Stimulated activated CD8-positive, alpha-beta memory T cell treated with anti-CD3 and anti-CD28 coated beads, Interleukin-4, amount 100 ng/mL, for 4 hours (primary cell): Measurements from ENCODE around the gene PPP3CA.

ENCODE experiments used
- DNase-seq, 2 donors: peaks; one replicate each; pipeline ENCODE4 v3.0.0-alpha.2; 2020; ENCODE audit warnings: low read depth in 2 of 2, low spot score in 1 of 2

PPP3CA gene

DNA sequence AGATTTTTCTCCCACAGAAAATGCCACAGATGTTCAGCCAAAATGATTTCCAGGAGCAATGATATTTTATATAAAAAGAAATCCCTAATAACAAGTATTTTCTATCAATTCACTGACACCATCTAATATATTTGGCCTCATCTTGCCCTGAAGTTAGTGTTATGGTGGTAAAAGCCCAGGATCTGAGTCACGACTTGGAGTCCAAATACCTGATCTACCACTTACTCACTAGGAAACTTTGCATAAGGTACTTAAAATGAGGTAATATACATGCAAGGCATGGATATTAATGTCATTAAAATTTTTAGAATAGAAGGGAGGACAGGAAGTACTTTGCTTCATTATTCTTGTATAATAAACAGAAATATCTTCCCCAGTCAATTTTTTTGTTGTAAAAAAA lies 16.3 kb downstream of the PPP3CA start:
- DNase-seq, result no peak

DNA sequence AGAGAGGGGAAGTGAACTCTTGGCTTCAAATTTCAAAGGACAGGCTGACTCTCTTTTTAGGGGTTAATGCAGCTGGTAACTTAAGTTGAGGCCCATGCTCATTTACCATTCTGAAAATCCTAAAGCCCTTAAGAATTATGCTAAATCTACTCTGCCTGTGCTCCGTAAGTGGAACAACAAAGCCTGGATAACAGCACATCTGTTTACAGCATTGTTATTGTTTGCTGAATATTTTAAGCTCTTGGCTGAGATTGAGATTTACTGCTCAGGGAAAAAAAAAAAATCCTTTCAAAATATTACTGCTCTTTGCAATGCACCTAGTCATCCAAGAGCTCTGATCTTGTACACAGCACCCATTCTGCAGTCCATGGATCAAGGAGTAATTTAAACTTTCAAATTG lies 17.7 kb downstream of the PPP3CA start:
- DNase-seq, result no peak

DNA sequence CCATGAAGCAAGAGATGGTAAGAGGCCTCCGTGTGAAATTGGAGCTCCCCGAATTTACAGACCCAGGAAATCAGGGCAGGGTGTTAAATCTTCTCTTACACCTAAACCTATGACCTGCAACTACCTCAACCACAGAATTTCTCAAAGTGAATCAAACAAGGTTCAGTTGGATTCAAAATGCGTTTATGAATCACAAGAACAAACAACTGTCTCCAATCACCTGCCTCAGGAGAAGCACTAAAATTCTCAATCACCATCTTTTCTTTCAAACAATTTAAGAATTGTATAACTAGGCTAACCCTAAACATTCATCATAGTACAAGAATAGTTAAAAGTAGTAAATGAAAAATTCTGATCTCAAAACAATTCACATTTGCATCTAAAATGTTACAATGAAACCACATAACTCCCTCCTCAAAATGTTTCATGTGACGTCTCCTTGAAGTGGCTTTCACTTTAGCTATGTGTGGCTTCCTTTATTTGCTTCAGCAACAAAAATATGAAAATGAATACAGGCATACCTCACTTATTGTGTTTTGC lies 19.2 kb downstream of the PPP3CA start:
- no peak for DNase-seq

- DNase-seq, result no peak
These were observed 20.8 kb downstream of the PPP3CA start for GRCh38 chr4:101326576-101326975.

DNA sequence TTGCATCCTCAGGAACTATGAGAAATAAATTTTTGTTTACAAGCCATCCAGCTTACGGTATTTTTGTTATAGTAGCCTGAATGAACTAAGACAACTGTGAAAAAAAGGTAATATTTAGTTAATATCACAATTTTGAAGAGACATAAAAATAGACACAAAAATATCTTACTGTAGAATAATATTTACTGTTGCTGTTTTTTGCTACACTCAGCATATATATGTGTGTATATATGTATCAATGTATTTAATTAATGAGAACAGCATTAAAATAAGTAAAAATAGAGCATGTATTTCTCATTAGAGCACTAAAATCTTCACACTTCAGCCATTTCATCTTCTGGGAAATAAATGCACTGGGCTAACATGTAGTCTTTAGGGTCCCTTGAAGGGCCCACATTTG lies 24.6 kb downstream of the PPP3CA start:
- no peak for DNase-seq

- DNase-seq, result no peak
These were observed 25.8 kb downstream of the PPP3CA start for GRCh38 chr4:101321481-101322042.

DNA sequence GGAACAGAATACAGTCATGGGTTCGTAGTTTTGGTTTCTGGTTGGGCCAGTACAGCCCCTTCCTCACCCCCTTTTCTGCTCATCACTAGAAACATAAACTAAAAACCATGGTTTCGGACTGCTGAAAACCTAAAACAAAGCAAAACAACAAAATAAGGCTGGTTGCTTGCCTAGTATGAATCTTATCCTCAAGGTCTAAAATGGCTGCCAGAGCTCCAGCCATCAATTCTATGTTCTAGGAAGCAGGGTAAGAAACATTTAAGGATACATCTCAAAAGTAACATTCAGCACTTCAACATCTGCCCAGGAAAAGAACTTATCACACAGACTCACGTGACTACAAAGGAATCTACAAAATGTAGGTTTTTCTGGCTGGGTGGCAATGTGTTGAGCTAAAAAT lies 31.5 kb downstream of the PPP3CA start:
- no peak for DNase-seq

DNA sequence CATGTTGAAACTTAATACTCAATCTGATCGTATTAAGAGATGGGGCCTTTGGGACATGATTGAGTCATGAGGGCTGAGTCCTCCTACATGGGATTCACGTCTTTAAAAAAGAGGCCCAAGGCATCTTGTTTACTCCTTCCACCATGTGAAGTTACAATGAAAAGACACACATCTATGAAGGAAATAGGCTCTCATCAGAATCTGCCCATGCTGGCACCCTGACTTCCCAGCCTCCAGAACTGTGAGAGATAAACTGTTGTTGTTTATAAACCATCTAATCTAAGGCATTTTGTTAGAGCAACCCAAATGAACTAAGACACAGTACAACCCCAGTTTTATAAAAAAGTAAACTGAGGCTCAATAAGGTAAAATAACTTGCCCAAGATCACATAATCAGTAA lies 32.3 kb downstream of the PPP3CA start:
- no peak for DNase-seq

DNA sequence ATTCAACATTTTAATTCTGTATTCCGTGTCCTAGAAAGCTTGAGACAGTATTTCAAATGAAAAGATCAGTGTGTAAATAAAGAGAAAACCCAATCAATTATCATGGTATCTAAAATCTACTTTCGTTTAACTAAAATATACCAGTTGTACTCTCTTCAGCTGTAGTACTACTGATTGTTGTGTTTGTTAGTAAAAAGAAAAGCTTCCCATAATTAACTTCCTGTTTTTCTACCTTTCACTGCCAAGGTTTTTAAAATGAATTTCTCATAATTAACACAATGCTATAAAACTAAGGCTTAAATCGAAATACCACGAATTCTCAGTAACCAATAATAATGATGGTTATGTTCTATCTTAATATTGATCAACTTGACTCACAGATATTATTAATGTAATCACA lies 37.4 kb downstream of the PPP3CA start:
- no peak for DNase-seq

- no peak for DNase-seq
These were observed 39.4 kb downstream of the PPP3CA start for GRCh38 chr4:101307899-101308298.

DNA sequence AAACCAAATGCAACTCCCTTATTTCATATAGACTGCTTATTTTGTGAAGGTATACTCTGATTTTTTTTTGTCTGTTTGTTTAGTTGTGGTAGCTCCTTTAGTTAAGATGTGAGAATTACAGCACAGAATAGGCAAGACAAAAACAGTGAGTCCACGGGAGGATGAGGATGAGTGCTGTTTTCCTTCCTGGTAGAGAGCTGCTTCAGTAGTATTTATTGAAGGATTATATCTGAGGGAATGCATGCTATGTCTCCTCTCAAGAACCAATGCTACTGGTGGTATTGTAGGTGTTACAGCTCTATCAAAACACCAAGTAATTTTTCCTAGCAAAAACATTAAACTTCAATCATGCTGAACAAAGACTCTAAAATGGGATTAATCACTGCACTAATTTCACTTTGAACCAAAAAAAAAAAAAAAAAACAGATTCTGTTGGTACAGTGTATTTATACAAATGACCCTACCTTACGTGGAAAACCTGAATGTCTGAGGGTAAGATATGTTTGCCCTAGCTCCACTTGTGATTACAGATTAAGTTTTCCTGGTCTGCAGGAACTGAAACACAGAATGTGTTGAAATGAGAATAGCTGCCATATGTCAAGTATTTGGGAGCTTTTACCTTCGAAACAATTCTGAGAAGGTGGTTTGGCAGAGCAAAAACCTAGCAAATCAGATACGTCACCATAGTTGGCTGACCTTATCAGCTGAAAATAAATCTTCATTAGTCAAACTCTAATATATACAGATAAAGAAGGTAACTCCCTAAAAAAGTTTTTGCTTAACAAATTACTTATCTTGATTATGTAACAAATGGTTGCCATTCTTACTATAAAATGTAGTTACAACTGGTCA lies 40.3 kb downstream of the PPP3CA start:
- DNase-seq, result no peak

- no peak for DNase-seq
These were observed 41.1 kb downstream of the PPP3CA start for GRCh38 chr4:101306225-101306624.

- DNase-seq, result no peak
These were observed 42.4 kb downstream of the PPP3CA start for GRCh38 chr4:101304916-101305315.

DNA sequence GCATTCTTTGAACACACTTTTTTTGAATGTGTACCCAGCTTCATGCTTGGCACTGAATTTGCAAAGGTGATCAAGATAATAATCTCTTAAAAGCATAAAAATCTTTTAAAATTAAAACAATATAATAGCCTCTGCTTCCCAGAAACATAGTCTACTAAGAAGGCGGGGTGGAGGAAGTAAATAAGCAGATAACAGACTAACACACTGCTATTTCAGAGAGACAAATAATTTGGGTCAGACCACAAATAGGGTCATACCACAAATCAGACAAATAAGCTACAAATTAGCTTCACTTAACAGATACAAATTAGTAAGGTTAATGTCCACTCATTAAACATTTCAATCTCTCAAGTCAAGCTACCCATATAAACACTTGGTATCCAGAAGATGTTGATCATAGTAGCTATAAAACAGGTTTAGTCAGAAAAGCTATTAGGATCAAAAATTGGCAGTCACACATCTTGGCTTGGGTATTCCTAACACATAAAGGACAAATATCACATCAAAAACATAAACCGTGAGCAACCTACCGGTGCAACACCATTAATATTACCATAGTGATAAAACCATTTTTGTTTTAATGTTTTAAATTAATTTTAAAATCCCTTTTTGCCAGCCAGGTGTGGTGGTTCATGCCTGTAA lies 47.3 kb downstream of the PPP3CA start:
- DNase-seq, result no peak

GRCh38 chr4:101299021-101299420 lies 48.3 kb downstream of the PPP3CA start:
- DNase-seq, result no peak

DNA sequence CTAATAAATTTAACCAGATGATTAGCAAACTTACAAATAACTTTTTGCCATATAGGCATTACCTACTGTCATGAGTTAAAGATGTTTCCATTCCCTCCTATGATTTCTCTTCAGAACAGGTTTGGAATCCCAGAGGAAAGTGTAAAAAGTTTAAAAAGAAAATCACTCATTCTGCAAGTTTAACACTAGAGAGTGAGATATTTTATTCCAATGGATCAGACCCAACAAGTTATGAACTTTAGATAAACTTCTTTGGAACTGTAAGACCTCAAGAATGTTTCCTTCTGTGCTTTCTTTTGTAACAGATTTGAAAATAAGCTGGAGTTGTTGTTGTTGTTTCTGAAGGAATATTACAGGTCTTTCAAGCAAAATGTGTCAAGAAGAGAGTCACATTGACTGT lies 51.6 kb downstream of the PPP3CA start:
- DNase-seq, result no peak

DNA sequence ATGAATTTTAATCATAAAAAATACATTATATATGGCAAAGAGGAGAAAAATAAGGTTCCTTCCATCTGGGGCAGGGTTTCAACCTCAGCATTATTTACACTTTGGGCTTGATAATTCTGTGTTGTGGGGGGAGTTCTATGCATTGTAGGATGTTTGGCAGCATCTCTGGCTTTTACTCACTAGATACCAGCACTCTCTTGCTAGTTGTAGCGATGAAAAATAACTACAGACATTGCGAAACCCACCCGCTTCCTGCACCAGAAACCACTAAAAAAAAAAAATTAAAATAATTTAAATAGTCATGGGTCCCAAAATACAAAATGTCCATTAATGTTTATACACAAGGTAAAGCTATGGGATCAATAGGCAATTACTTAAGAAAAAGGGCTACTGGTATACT lies 52.7 kb downstream of the PPP3CA start:
- DNase-seq, result no peak

DNA sequence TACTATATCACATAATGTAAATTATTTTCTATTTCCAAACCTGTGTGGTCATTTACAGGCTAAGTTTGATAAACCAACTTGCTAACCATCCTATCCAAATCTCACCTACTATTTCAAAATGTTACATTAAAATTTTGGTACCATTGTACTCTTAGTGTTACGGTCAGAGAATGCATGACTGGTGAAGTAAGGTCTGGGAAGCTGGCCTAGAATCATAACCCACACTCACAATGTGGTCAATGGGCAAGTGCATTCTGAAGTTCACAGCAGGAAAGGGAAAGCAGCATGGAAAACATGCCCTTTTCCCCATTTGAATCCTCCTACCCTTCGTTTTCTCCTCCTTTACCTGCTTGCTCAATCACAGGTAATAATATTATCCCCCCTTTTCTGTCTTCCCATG lies 54.4 kb downstream of the PPP3CA start:
- no peak for DNase-seq

GRCh38 chr4:101292214-101292613 lies 55.1 kb downstream of the PPP3CA start:
- DNase-seq, result no peak

DNA sequence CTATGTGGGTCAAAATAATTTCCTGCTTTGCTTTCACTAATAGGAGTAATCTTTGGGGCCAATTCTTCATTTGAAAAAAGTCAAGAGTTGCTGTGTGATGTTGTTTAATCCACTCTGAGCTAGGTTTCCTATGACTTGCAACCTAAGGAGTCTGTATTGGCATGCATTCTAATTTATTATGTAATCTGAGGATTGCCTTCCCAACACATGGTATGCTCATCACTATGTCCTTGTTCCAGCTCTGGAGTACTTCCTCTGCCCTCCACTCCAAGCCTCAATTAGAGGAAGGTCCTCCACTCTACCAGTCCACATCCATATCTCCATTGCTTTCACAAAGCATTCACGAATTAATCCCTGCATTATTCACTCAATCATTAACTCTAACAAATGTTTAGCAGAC lies 56.1 kb downstream of the PPP3CA start:
- no peak for DNase-seq

GRCh38 chr4:101290654-101291053 lies 56.7 kb downstream of the PPP3CA start:
- no peak for DNase-seq

- DNase-seq, result no peak
These were observed 58.0 kb downstream of the PPP3CA start for GRCh38 chr4:101289306-101289705.
